Lung (tissue), 12 donors: ENCODE results near the gene NEUROD2. TPM values are rescaled to one million over a fixed set of nuclear protein-coding genes. Genes with fewer than 3 reads are reported as not detected.

Experiments used
- ATAC-seq: fragments of 200-7000 bp; cut with Tn5 transposase; one replicate; pipeline ENCODE4 v1.9.1; 2020; ENCODE audit warnings: moderate number of reproducible peaks; ENCODE audit not compliant: insufficient read depth, low FRiP score
- DNase-seq, 3 donors: peaks; one replicate each; pipeline ENCODE4 v3.0.0-alpha.2; 2013 to 2017
- H3K27ac ChIP-seq, 2 donors: one replicate each; pipeline ENCODE4 v1.5.1; 2013; ENCODE audit warnings: mild to moderate bottlenecking in 2 of 2, moderate library complexity in 2 of 2, control low read depth in 1 of 2, inconsistent platforms in 1 of 2, low read depth in 1 of 2, low read length in 1 of 2
- H3K27me3 ChIP-seq, 3 donors: one replicate each; pipeline ENCODE4 v1.5.1; 2013; ENCODE audit warnings: low read length in 2 of 3; ENCODE audit not compliant: control insufficient read depth in 3 of 3, insufficient read depth in 3 of 3
- H3K36me3 ChIP-seq, 4 donors: one replicate each; pipeline ENCODE4 v1.5.1; 2013; ENCODE audit warnings: low read length in 4 of 4, mild to moderate bottlenecking in 1 of 4, moderate library complexity in 1 of 4; ENCODE audit not compliant: control insufficient read depth in 4 of 4, insufficient read depth in 4 of 4
- H3K4me1 ChIP-seq, 5 donors: one replicate each; pipeline ENCODE4 v1.5.1; 2013; ENCODE audit warnings: low read length in 5 of 5, mild to moderate bottlenecking in 2 of 5, moderate library complexity in 1 of 5; ENCODE audit not compliant: control insufficient read depth in 5 of 5, insufficient read depth in 5 of 5
- H3K4me3 ChIP-seq: one replicate; pipeline ENCODE4 v1.5.1; 2013; ENCODE audit warnings: mild to moderate bottlenecking, control low read depth, moderate library complexity
- H3K9ac ChIP-seq, 2 donors: one replicate each; pipeline ENCODE4 v1.5.1; 2013; ENCODE audit warnings: low read length in 2 of 2, control low read depth in 1 of 2; ENCODE audit not compliant: insufficient read depth in 1 of 2
- H3K9me3 ChIP-seq, 4 donors: one replicate each; pipeline ENCODE4 v1.5.1; 2013; ENCODE audit warnings: low read length in 3 of 4, mild to moderate bottlenecking in 1 of 4, moderate library complexity in 1 of 4; ENCODE audit not compliant: control insufficient read depth in 4 of 4, insufficient read depth in 3 of 4
- WGBS, 2 donors: extraction: QIAGEN DNeasy Blood & Tissue Kit; methylation state at CpG; one replicate each; pipeline ENCODE4 v1.1.7; 2013; 5-methylcytosine and 5-hydroxymethylcytosine counted together
- polyA plus RNA-seq, 2 donors: library from polyadenylated mRNA; stranded (reverse); fragments of 200-250 nt; gene quantifications; one replicate each; pipeline ENCODE4 v1.2.1, GENCODE V29; 2013
- total RNA-seq, 2 donors: library from RNA; depleted of rRNA in 1 of 2; stranded (reverse); fragments of >200 nt in 1 of 2; gene quantifications; one replicate each; pipeline ENCODE4 v1.2.1, GENCODE V29; 2014 to 2021
- TF ChIP-seq, protein P1 (sequence below): IDR thresholded peaks from 2 replicates; pipeline ENCODE4 v1.5.1; 2012; ENCODE audit warnings: mild to moderate bottlenecking; ENCODE audit errors: control extremely low read depth, extremely low read depth
- donor health status: control.
- donor health status: control.
- donor health status: Bipolar disorder and iron deficiency.
- donor health status: healthy.
- donor health status: DM: yes; HTN: yes; CAD: no.

NEUROD2 gene
- total and polyA plus RNA-seq, 4 donors, result 0.04 TPM; not detected in 3

DNA sequence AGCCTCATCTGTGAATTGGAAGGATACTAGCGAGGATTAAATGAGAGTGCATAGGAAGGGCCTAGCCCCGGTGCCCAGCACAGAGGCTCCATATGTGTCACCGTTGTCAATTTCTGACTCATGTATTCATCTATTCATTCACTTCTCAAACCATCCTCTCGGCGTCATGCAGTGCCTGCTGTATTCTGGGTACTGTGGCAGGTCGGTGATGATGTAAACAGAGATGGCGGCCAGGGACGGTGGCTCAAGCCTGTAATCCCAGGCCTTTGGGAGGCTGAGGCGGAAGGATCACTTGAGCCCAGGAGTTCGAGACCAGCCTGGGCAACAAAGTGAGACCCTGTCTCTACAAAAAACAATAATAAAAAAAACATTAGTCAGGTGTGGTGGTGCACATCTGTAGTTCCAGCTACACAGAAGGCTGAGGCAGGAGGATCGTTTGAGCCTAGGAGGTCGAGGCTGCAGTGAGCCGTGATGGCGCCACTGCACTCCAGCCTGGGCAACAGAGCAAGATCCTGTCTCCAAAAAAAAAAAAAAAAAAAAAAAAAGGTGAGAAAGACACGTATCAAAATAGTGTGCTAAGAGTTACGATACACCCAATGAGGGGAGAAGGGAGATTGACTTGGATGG lies 14.8 kb upstream of the NEUROD2 start:
- no peak for DNase-seq
- WGBS, 2 donors, result 53 to 67% methylated on average over 16 of the region's 16 CpGs
- no peaks in the 10 kb centered on the region for H3K36me3 ChIP-seq

GRCh38 chr17:39621523-39622379 lies 14.0 kb upstream of the NEUROD2 start:
- H3K4me1 ChIP-seq, result peaks cover 0 to 43% (median 10%) of the 10 kb centered on the region in 5 donors
- DNase-seq (peak; percentile 87 to 92 (median 89)), ATAC-seq (peak; percentile 79)
- no peak overlapping the region for H3K27ac ChIP-seq
- TF ChIP-seq, protein P1, sequence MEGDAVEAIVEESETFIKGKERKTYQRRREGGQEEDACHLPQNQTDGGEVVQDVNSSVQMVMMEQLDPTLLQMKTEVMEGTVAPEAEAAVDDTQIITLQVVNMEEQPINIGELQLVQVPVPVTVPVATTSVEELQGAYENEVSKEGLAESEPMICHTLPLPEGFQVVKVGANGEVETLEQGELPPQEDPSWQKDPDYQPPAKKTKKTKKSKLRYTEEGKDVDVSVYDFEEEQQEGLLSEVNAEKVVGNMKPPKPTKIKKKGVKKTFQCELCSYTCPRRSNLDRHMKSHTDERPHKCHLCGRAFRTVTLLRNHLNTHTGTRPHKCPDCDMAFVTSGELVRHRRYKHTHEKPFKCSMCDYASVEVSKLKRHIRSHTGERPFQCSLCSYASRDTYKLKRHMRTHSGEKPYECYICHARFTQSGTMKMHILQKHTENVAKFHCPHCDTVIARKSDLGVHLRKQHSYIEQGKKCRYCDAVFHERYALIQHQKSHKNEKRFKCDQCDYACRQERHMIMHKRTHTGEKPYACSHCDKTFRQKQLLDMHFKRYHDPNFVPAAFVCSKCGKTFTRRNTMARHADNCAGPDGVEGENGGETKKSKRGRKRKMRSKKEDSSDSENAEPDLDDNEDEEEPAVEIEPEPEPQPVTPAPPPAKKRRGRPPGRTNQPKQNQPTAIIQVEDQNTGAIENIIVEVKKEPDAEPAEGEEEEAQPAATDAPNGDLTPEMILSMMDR, result peak; percentile 100
- peaks cover 0 to 16% (median 12%) of the 10 kb centered on the region in 3 donors for H3K27me3 ChIP-seq
- H3K9ac ChIP-seq, result no peak overlapping the region
- H3K9me3 ChIP-seq, result no peaks in the 10 kb centered on the region
- H3K36me3 ChIP-seq, result no peaks in the 10 kb centered on the region
- no peak overlapping the region for H3K4me3 ChIP-seq
- 10 to 11% methylated on average over 26 of the region's 26 CpGs for WGBS, 2 donors

More for the DNA sequence above, 14.8 kb upstream of the NEUROD2 start:
- Histone ChIP-seq H3K27ac (no peak overlapping the region), H3K27me3 (peaks cover 0 to 11% (median 5%) of the 10 kb centered on the region in 3 donors), H3K4me1 (peaks cover 0 to 43% (median 10%) of the 10 kb centered on the region in 5 donors), H3K9ac (no peak overlapping the region), H3K9me3 (no peaks in the 10 kb centered on the region), H3K4me3 (no peak overlapping the region)
- TF ChIP-seq, protein P1, result no peak
- no peak for ATAC-seq

- ATAC-seq (no peak), DNase-seq (no peak)
- H3K4me3 ChIP-seq, result no peak overlapping the region
- TF ChIP-seq, protein P1, result no peak
- 67 to 94% methylated on average over 1 of the region's 1 CpG for WGBS, 2 donors
- H3K27ac ChIP-seq, result no peak overlapping the region
- no peak overlapping the region for H3K9ac ChIP-seq
- no peaks in the 10 kb centered on the region for H3K36me3 ChIP-seq
- H3K4me1 ChIP-seq, result peaks cover 0 to 24% (median 1%) of the 10 kb centered on the region in 5 donors
- peaks cover 0 to 20% (median 13%) of the 10 kb centered on the region in 3 donors for H3K27me3 ChIP-seq
- H3K9me3 ChIP-seq, result peaks cover 0 to 3% (median 0%) of the 10 kb centered on the region in 4 donors
Observed at GRCh38 chr17:39619786-39620101, 12.0 kb upstream of the NEUROD2 start.
